WI38 (cell line): ENCODE results near the gene LRRC14B.
A peak's percentile ranks its signal among the peaks of the same experiment; 100 is the strongest.

Experiments
- H3K4me3 ChIP-seq: 2 replicates; pipeline ENCODE4 v1.5.1; 2011; ENCODE audit warnings: low read depth, mild to moderate bottlenecking, control low read depth, low read length
- TF ChIP-seq, protein P1 (sequence below): IDR thresholded peaks from 2 replicates; pipeline ENCODE4 v1.5.1; 2012; ENCODE audit warnings: low read depth, mild to moderate bottlenecking, control low read depth, low read length

Gene LRRC14B

DNA sequence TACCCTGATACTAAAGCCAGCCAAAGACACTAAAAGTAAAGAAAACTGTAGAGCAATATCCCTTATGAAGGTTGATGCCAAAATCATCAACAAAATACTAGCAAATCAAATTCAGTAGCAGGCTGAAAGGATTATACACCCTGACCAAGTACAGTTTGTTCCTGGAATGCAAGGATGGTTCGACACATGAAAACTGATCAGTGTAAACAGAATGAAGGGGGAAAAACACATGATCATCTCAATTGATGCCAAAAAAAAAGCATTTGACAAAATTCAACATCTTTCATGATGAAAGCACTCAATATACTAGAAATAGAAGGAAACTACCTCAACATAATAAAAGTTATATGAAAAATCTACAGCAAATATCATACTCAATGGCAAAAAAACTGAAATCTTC lies 43.5 kb upstream of the LRRC14B start:
- H3K4me3 ChIP-seq, result no peak overlapping the region
- TF ChIP-seq, protein P1, sequence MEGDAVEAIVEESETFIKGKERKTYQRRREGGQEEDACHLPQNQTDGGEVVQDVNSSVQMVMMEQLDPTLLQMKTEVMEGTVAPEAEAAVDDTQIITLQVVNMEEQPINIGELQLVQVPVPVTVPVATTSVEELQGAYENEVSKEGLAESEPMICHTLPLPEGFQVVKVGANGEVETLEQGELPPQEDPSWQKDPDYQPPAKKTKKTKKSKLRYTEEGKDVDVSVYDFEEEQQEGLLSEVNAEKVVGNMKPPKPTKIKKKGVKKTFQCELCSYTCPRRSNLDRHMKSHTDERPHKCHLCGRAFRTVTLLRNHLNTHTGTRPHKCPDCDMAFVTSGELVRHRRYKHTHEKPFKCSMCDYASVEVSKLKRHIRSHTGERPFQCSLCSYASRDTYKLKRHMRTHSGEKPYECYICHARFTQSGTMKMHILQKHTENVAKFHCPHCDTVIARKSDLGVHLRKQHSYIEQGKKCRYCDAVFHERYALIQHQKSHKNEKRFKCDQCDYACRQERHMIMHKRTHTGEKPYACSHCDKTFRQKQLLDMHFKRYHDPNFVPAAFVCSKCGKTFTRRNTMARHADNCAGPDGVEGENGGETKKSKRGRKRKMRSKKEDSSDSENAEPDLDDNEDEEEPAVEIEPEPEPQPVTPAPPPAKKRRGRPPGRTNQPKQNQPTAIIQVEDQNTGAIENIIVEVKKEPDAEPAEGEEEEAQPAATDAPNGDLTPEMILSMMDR, result no peak

- TF ChIP-seq, protein P1, result no peak
- H3K4me3 ChIP-seq, result no peak overlapping the region
Measured at GRCh38 chr5:149745-150485, 41.4 kb upstream of the LRRC14B start.

DNA sequence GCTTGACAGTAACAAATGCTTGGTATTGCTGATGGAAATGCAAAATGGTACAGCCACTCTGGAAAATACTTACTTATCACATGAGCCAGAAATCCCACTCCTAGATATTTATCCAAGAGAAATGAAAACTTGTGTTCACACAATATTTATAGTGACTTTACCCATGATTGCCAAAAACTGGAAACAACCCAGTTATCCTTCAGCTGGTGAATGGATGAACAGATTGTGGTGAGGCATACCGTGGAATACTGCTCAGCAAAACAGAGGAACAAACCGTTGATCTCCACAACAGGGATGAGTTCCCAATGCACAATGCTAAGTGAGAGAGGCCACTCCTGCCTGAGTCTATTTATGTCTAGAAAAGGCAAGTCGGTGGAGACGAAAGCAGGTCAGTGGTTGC lies 40.5 kb upstream of the LRRC14B start:
- TF ChIP-seq, protein P1, result no peak
- no peak overlapping the region for H3K4me3 ChIP-seq

DNA sequence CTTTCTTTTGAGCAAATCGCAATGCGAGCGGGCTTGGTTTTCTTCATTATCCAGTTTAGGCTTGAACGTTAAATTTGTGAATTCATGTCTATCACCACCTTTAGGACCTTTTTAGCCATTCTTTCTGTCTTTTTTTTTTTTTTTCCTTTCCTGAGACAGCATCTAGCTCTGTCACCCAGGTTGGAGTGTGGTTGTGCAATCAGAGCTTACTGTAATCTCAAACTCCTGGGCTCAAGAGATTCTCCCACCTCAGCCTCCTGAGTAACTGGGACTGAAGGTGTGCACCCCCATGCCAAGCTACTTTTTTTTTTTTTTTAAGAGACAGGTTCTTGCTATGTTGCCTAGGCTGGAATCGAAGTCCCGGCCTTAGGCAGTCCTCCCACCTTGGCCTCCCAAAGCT lies 39.2 kb upstream of the LRRC14B start:
- TF ChIP-seq, protein P1, result no peak
- no peak overlapping the region for H3K4me3 ChIP-seq

GRCh38 chr5:153256-153655 lies 38.0 kb upstream of the LRRC14B start:
- TF ChIP-seq, protein P1, result no peak
- peak overlapping the region; percentile 49 for H3K4me3 ChIP-seq

GRCh38 chr5:154236-154635 lies 37.1 kb upstream of the LRRC14B start:
- no peak overlapping the region for H3K4me3 ChIP-seq
- TF ChIP-seq, protein P1, result no peak

- TF ChIP-seq, protein P1, result no peak
Measured at GRCh38 chr5:154826-155225, 36.5 kb upstream of the LRRC14B start.

More at GRCh38 chr5:154826-155225, 36.5 kb upstream of the LRRC14B start:
- no peak overlapping the region for H3K4me3 ChIP-seq
